Vagina (tissue), 2 donors: ENCODE results near the gene MICB.

Experiments
- POLR2AphosphoS5 ChIP-seq, 2 donors: sonication (generic); formaldehyde crosslinking; IDR thresholded peaks; one replicate each; pipeline ENCODE4 v1.9.0; 2017; ENCODE audit warnings: antibody characterized with exemption in 2 of 2, mild to moderate bottlenecking in 2 of 2, low read depth in 1 of 2; ENCODE audit not compliant: insufficient read depth in 1 of 2
- TF ChIP-seq, protein P1 (sequence below), 3 experiments: fragments of 450-650 bp in 2 of 3; fragments of 200-600 bp in 1 of 3; sonication (generic) in 1 of 3; IDR thresholded peaks; one replicate each; pipeline ENCODE4 v1.5.1; 2017 to 2019; ENCODE audit warnings: antibody characterized with exemption in 3 of 3, mild to moderate bottlenecking in 2 of 3, moderate library complexity in 2 of 3

DNA sequence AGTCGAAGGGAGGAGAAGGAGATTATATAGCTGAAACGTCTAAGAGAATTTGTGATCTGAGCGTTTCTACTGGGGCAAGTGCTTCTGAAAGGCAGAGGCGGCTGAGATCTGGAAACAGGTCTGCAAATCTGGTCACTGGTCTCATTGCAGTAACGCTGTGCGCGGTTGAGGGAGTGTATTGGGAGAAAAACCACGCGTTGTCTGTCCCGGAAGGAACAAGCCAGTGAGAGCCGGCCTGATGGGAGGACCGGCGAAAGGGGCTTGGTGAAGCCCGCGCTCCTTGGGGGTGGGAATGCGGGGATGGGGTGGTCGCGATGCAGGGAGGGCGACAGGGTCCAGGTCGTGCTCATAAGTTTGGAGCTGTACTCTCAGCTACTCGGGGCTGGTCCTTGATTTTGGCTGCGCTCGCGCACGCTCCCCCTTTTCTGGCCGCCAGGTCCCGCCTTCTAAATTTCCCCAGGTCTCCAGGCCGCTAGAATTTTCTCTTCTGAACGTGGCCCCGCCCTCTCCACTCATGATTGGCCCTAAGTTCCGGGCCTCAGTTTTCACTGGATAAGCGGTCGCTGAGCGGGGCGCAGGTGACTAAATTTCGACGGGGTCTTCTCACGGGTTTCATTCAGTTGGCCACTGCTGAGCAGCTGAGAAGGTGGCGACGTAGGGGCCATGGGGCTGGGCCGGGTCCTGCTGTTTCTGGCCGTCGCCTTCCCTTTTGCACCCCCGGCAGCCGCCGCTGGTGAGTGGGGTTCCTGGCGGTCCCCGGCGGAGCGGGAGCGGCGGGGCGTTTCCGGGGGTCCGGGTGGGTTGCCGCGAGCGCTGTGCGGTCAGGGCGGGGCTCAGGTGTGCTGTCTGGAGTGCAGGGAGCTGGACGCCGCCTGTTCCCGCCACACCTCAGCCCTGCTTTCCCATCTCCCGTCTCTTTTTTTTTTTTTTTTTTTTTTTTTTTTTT is at the start of gene MICB:
- peak; percentile 68 to 79 for TF ChIP-seq POLR2AphosphoS5 (IDR thresholded peaks at IDR 0.05; ENCODE audit: insufficient read depth in 1 of 2, low read depth in 1 of 2)
- TF ChIP-seq, protein P1, sequence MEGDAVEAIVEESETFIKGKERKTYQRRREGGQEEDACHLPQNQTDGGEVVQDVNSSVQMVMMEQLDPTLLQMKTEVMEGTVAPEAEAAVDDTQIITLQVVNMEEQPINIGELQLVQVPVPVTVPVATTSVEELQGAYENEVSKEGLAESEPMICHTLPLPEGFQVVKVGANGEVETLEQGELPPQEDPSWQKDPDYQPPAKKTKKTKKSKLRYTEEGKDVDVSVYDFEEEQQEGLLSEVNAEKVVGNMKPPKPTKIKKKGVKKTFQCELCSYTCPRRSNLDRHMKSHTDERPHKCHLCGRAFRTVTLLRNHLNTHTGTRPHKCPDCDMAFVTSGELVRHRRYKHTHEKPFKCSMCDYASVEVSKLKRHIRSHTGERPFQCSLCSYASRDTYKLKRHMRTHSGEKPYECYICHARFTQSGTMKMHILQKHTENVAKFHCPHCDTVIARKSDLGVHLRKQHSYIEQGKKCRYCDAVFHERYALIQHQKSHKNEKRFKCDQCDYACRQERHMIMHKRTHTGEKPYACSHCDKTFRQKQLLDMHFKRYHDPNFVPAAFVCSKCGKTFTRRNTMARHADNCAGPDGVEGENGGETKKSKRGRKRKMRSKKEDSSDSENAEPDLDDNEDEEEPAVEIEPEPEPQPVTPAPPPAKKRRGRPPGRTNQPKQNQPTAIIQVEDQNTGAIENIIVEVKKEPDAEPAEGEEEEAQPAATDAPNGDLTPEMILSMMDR (IDR thresholded peaks at IDR 0.05): peak in 1 of 3 experiments; percentile 25
